DMS53 treated with DMSO at 0.1 percent for 48 hours (cell line): ENCODE results near the gene PCDHGA10.
"Not testable (repeated sequence)": the region's sequence is repeated elsewhere in the genome, so short reads cannot be mapped to it uniquely, and the experiment has no call there.

Experiments used
- DNase-seq: peaks from one replicate; lab custom pipeline; 2025; ENCODE audit not compliant: unreplicated experiment; lab: John Stamatoyannopoulos, UW

The PCDHGA10 gene

DNA sequence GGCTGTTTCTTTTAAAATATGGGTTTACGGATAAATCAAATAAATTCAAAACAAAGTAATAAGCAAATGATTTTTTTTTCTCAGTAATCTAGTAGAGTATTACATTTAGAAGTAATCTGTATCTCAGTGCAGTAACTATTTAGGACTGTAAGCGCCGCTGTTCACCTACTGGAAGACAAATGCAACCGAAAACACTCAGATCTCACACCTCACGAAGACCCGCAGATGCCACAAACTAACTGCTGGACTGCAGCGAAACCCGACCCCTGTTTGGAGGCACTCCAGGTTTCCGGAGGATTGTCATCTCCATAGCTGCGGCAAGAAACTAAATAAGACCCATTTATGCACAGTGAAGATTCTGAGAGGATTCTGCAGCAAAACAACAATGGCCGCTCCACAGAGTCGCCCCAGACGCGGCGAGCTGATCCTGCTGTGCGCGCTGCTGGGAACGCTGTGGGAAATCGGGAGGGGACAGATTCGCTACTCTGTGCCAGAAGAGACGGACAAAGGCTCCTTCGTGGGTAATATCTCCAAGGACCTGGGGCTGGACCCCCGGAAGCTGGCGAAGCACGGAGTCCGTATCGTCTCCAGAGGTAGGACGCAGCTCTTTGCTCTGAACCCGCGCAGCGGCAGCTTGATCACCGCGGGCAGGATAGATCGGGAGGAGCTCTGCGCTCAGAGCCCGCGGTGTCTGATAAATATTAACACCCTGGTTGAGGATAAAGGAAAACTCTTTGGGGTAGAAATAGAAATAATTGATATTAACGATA, 20.2 kb upstream of the PCDHGA10 start, which contains the start of gene PCDHGA8:
TSS of gene PCDHGA8 (plus strand) at position 205 of the 770 bp plus-strand sequence. CDS start at position 386, 181 bp downstream.
- DNase-seq: no peak

GRCh38 chr5:141393267-141393666, 19.5 kb upstream of the PCDHGA10 start:
- no peak for DNase-seq

GRCh38 chr5:141394401-141395187, 18.2 kb upstream of the PCDHGA10 start:
- DNase-seq: not testable (repeated sequence)

- DNase-seq: not testable (repeated sequence)
These were observed 14.8 kb upstream of the PCDHGA10 start, which contains the start of gene PCDHGB5 for GRCh38 chr5:141397756-141398551. Gene PCDHGB5, plus strand, starts transcription at chr5:141397947. Its CDS starts 181 bp downstream, at chr5:141398128.

DNA sequence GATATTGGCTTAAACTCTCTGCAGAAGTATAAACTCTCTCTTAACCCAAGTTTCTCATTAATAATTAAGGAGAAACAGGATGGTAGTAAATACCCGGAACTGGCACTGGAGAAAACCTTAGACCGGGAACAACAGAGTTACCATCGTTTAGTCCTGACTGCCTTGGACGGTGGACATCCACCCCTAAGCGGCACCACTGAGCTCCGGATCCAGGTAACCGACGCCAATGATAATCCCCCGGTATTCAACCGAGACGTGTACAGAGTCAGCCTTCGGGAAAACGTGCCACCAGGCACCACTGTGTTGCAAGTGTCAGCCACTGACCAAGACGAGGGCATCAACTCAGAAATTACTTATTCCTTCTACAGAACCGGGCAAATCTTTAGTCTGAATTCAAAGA, 14.2 kb upstream of the PCDHGA10 start:
- no peak for DNase-seq

DNA sequence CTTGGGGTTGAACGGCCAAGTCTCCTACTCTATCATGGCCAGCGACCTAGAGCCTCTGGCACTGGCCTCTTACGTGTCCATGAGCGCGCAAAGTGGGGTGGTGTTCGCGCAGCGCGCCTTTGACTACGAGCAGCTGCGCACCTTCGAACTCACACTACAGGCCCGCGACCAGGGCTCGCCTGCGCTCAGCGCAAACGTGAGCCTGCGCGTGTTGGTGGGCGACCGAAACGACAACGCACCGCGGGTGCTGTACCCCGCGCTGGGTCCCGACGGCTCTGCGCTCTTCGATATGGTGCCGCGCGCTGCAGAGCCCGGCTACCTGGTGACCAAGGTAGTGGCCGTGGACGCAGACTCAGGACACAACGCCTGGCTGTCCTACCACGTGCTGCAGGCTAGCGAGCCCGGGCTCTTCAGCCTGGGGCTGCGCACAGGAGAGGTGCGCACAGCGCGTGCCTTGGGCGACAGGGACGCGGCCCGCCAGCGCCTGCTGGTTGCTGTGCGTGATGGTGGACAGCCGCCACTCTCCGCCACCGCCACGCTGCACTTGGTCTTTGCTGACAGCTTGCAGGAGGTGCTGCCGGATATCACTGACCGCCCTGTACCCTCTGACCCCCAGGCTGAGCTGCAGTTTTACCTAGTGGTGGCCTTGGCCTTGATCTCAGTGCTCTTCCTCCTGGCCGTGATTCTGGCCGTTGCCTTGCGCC, 13.1 kb upstream of the PCDHGA10 start:
- DNase-seq: no peak

- peak; percentile 9 for DNase-seq
These were observed 10.1 kb upstream of the PCDHGA10 start, which contains the start of gene PCDHGA9 for GRCh38 chr5:141402553-141403243. Gene PCDHGA9, plus strand, starts transcription at chr5:141402778. Its CDS starts 175 bp downstream, at chr5:141402953.

GRCh38 chr5:141403387-141403786, 9.4 kb upstream of the PCDHGA10 start:
- DNase-seq: no peak

- DNase-seq: peak; percentile 13
These were observed 4.8 kb upstream of the PCDHGA10 start, which contains the start of gene PCDHGB6 for GRCh38 chr5:141407790-141408505. Gene PCDHGB6, plus strand, starts transcription at chr5:141408021. Its CDS starts 182 bp downstream, at chr5:141408203.

- DNase-seq: no peak
These were observed 3.0 kb upstream of the PCDHGA10 start for GRCh38 chr5:141409598-141410306.

DNA sequence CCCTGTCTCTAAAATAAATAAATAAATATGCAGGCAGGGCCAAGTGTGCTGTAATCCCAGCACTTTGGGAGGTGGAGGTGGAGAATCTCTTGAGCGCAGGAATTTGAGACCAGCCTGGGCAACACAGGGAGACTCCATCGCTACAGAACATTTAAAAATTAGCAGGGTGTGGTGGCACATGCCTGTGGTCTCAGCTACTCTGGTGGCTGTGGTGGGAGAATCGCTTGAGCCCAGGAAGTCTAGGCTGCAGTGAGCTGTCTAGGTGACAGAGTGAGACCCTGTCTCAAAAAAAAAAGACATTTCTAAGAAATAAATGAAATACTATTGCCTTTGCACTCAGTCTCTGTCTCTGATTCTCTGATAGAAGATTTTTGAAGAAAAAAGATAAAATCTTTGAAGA, 1.2 kb upstream of the PCDHGA10 start:
- DNase-seq: no peak

DNA sequence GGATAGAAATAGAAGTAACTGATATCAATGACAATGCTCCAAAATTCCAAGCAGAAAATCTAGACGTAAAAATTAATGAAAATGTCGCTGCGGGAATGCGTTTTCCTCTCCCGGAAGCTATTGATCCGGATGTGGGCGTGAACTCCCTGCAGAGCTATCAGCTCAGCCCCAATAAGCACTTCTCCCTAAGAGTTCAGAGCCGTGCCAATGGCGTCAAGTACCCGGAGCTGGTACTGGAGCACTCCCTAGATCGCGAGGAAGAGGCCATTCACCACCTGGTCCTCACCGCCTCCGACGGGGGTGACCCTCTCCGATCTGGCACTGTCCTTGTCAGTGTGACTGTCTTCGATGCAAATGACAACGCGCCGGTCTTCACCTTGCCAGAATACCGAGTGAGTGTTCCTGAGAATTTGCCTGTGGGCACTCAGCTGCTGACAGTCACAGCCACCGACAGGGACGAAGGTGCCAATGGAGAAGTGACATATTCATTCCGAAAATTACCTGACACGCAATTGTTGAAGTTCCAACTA, 818 bp downstream of the PCDHGA10 start:
- no peak for DNase-seq

DNA sequence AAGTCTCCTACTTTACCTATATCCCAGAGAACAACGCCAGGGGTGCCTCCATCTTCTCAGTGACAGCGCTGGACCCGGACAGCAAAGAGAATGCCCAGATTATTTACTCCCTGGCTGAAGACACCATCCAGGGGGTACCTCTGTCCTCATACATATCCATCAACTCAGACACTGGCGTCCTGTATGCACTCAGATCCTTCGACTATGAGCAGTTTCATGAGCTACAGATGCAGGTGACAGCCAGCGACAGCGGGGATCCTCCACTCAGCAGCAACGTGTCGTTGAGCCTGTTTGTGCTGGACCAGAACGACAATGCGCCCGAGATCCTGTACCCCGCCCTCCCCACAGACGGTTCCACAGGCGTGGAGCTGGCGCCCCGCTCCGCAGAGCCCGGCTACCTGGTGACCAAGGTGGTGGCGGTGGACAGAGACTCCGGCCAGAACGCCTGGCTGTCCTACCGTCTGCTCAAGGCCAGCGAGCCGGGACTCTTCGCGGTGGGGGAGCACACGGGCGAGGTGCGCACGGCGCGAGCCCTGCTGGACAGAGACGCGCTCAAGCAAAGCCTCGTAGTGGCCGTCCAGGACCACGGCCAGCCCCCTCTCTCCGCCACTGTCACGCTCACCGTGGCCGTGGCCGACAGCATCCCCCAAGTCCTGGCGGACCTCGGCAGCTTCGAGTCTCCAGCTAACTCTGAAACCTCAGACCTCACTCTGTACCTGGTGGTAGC, 1.9 kb downstream of the PCDHGA10 start:
- DNase-seq: not testable (repeated sequence)

DNA sequence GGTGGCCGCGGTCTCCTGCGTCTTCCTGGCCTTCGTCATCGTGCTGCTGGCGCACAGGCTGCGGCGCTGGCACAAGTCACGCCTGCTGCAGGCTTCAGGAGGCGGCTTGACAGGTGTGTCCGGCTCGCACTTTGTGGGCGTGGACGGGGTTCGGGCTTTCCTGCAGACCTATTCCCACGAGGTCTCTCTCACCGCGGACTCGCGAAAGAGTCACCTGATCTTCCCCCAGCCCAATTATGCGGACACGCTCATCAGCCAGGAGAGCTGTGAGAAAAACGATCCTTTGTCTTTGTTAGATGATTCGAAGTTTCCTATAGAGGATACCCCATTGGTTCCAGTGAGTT, 2.5 kb downstream of the PCDHGA10 start:
- not testable (repeated sequence) for DNase-seq

- peak; percentile 67 for DNase-seq
These were observed 4.8 kb downstream of the PCDHGA10 start, which contains the start of gene PCDHGB7 for GRCh38 chr5:141417494-141418172. Gene PCDHGB7, plus strand, starts transcription at chr5:141417677. Its CDS starts 183 bp downstream, at chr5:141417860.

- no peak for DNase-seq
These were observed 6.5 kb downstream of the PCDHGA10 start for GRCh38 chr5:141419074-141419880.
